Cardiac muscle cell (in vitro differentiated cells and primary cell): ENCODE measurements around the gene GRM1. TPM values are rescaled to one million over a fixed set of nuclear protein-coding genes. Genes with fewer than 3 reads are reported as not detected.
A peak's percentile ranks its signal among the peaks of the same experiment; 100 is the strongest.

ENCODE experiments used
- DNase-seq, 2 donors: peaks; one replicate each; pipeline versions ENCODE4 v3.0.0 to v3.0.0-alpha.2; 2010 to 2017; ENCODE audit warnings: low read depth in 1 of 2, low spot score in 1 of 2
- H3K27ac ChIP-seq: fragments of 200-600 bp; sonication (generic); 2 replicates; pipeline ENCODE4 v1.5.1; 2016
- H3K27me3 ChIP-seq: fragments of 200-600 bp; sonication (generic); 2 replicates; pipeline ENCODE4 v1.6.0; 2016; ENCODE audit warnings: control low read depth
- H3K36me3 ChIP-seq: fragments of 200-600 bp; sonication (generic); 2 replicates; pipeline ENCODE4 v1.5.1; 2016; ENCODE audit warnings: control low read depth
- H3K4me1 ChIP-seq: fragments of 200-600 bp; sonication (generic); 2 replicates; pipeline ENCODE4 v1.8.1; 2017; ENCODE audit warnings: low read depth, mild to moderate bottlenecking, mixed run types
- H3K4me3 ChIP-seq: fragments of 200-600 bp; sonication (generic); 2 replicates; pipeline ENCODE4 v1.5.1; 2016; ENCODE audit warnings: mild to moderate bottlenecking
- H3K9me3 ChIP-seq: fragments of 200-600 bp; sonication (generic); 2 replicates; pipeline ENCODE4 v1.5.1; 2017; ENCODE audit warnings: low read depth, mild to moderate bottlenecking, control low read depth
- CTCF ChIP-seq: IDR thresholded peaks from 2 replicates; pipeline ENCODE4 v1.5.1; 2012; ENCODE audit warnings: low read depth, mild to moderate bottlenecking, low read length
- polyA plus RNA-seq: library from polyadenylated mRNA; unstranded; fragments of >200 nt; fragmentation: Nextera tagmentation; extraction: Ambion mirVana; gene quantifications from 2 replicates; pipeline ENCODE4 v1.2.1, GENCODE V29; 2016
- total RNA-seq: library from RNA; depleted of rRNA; stranded (reverse); fragments of >200 nt; gene quantifications from 2 replicates; pipeline ENCODE4 v1.2.3, GENCODE V29; 2016

The GRM1 gene
- total and polyA plus RNA-seq, 2 experiments from 2014 or later = 0.54 TPM; not detected in 1

- no peaks in the 10 kb centered on the region for H3K4me1 ChIP-seq
- no peaks in the 10 kb centered on the region for H3K36me3 ChIP-seq
- no peaks in the 10 kb centered on the region for H3K9me3 ChIP-seq
- TF ChIP-seq CTCF = no peak
- peak overlapping the region; percentile 26 for H3K4me3 ChIP-seq
- peak; percentile 35 to 40 for DNase-seq
- H3K27me3 ChIP-seq = peaks cover 35% of the 10 kb centered on the region
- no peak overlapping the region for H3K27ac ChIP-seq
These were observed 405.2 kb downstream of the GRM1 start for GRCh38 chr6:146433881-146434731.

- no peaks in the 10 kb centered on the region for H3K4me1 ChIP-seq
- peaks cover 35% of the 10 kb centered on the region for H3K27me3 ChIP-seq
- DNase-seq = peak in 1 of 2 donors; percentile 2
- TF ChIP-seq CTCF = no peak
- H3K4me3 ChIP-seq = peak overlapping the region; percentile 26
- no peaks in the 10 kb centered on the region for H3K36me3 ChIP-seq
- no peak overlapping the region for H3K27ac ChIP-seq
- H3K9me3 ChIP-seq = no peaks in the 10 kb centered on the region
These were observed 406.0 kb downstream of the GRM1 start for GRCh38 chr6:146434732-146435390.

GRCh38 chr6:146441907-146442306 lies 413.0 kb downstream of the GRM1 start:
- Histone ChIP-seq H3K27me3 (no peaks in the 10 kb centered on the region), H3K9me3 (no peaks in the 10 kb centered on the region), H3K4me3 (no peak overlapping the region), H3K36me3 (no peaks in the 10 kb centered on the region), H3K27ac (no peak overlapping the region), H3K4me1 (no peaks in the 10 kb centered on the region)
- no peak for TF ChIP-seq CTCF
- no peak for DNase-seq

GRCh38 chr6:146444189-146444588 lies 415.3 kb downstream of the GRM1 start:
- H3K9me3 ChIP-seq = no peaks in the 10 kb centered on the region
- no peaks in the 10 kb centered on the region for H3K27me3 ChIP-seq
- TF ChIP-seq CTCF = no peak
- H3K4me1 ChIP-seq = no peaks in the 10 kb centered on the region
- no peak for DNase-seq
- H3K27ac ChIP-seq = no peak overlapping the region
- no peaks in the 10 kb centered on the region for H3K36me3 ChIP-seq
- H3K4me3 ChIP-seq = no peak overlapping the region

GRCh38 chr6:146445233-146445632 lies 416.4 kb downstream of the GRM1 start:
- Histone ChIP-seq H3K9me3 (no peaks in the 10 kb centered on the region), H3K4me1 (no peaks in the 10 kb centered on the region), H3K27me3 (no peaks in the 10 kb centered on the region), H3K27ac (no peak overlapping the region), H3K36me3 (no peaks in the 10 kb centered on the region), H3K4me3 (no peak overlapping the region)
- TF ChIP-seq CTCF = no peak
- no peak for DNase-seq
